HepG2 (cell line): ENCODE measurements around the gene TRMT112. TPM values are rescaled to one million over a fixed set of nuclear protein-coding genes. Genes with fewer than 3 reads are reported as not detected.

Experiments used
- ATAC-seq: fragments of 200-7000 bp; cut with Tn5 transposase; 3 replicates; pipeline ENCODE4 v1.9.1; 2020; ENCODE audit warnings: mild to moderate bottlenecking, moderate library complexity
- BruUV-seq: library from RNA; stranded (reverse); fragments of 400-500 nt; replicated peaks from 2 replicates; lab custom pipeline; 2021; lab: Mats Ljungman, UMichigan
- CTCF ChIA-PET: fragments of 300-600 bp; formaldehyde crosslinking; extraction: SDS; loops from one replicate; lab custom pipeline; 2021; ENCODE audit warnings: low total read pairs, inconsistent platforms, low intra/inter-chr PET ratio; lab: Yijun Ruan, JAX
- POLR2A ChIA-PET: fragments of 350-600 bp; sonication (Branson Sonifier 250); formaldehyde crosslinking; loops from one replicate; lab custom pipeline; 2020; ENCODE audit warnings: antibody characterized with exemption, inconsistent platforms; lab: Yijun Ruan, JAX
- DNase-seq: peaks from one replicate; pipeline ENCODE4 v3.0.0-alpha.2; 2015; ENCODE audit warnings: low spot score
- FAIRE-seq: peaks from 3 replicates; lab custom pipeline; 2011; peaks lifted over from hg19 to GRCh38; lab: Jason Lieb, UNC
- H2AFZ ChIP-seq: one replicate; pipeline ENCODE4 v1.6.1; 2011; ENCODE audit warnings: low read length, inconsistent platforms
- H3K27ac ChIP-seq: fragments of 300-600 bp; 3 replicates; pipeline ENCODE4 v1.8.0; 2011; ENCODE audit warnings: mixed run types, mild to moderate bottlenecking, mixed read lengths, low read length, inconsistent platforms; ENCODE audit not compliant: insufficient read depth; ENCODE audit errors: extremely low read length
- H3K27me3 ChIP-seq, 2 experiments: fragments of 200-600 bp in 1 of 2; 2 replicates in 1 of 2; 3 replicates in 1 of 2; pipeline versions ENCODE4 v1.6.0 to v1.8.0; 2011; ENCODE audit warnings: low read length in 2 of 2, mild to moderate bottlenecking in 2 of 2, moderate library complexity in 2 of 2, inconsistent platforms in 1 of 2; ENCODE audit not compliant: insufficient read depth in 2 of 2, control insufficient read depth in 1 of 2
- H3K36me3 ChIP-seq, 2 experiments: fragments of 200-600 bp in 1 of 2; replicated peaks in 1 of 2; 2 replicates in 1 of 2; 3 replicates in 1 of 2; pipeline versions ENCODE4 v1.5.1 to v1.8.0; 2011; ENCODE audit warnings: low read length in 2 of 2, inconsistent platforms in 1 of 2; ENCODE audit not compliant: insufficient read depth in 2 of 2, control insufficient read depth in 1 of 2
- H3K4me1 ChIP-seq: 2 replicates; pipeline ENCODE4 v1.5.1; 2012; ENCODE audit warnings: low read length, inconsistent platforms; ENCODE audit not compliant: insufficient read depth
- H3K4me2 ChIP-seq: 2 replicates; pipeline ENCODE4 v1.6.0; 2011; ENCODE audit warnings: low read depth, low read length, inconsistent platforms
- H3K4me3 ChIP-seq, 3 experiments: fragments of 200-600 bp in 1 of 3; sonication (generic), shearing (Covaris generic) in 1 of 3; replicated peaks in 1 of 3; 2 replicates each; pipeline ENCODE4 v1.5.1; 2011 to 2016; ENCODE audit warnings: low read length in 3 of 3, inconsistent platforms in 2 of 3, low read depth in 2 of 3, mild to moderate bottlenecking in 2 of 3, control low read depth in 1 of 3, mixed read lengths in 1 of 3; ENCODE audit not compliant: insufficient read depth in 1 of 3
- H3K79me2 ChIP-seq: one replicate; pipeline ENCODE4 v1.6.1; 2011; ENCODE audit warnings: low read length, inconsistent platforms; ENCODE audit not compliant: insufficient read depth
- H3K9ac ChIP-seq: 2 replicates; pipeline ENCODE4 v1.6.0; 2011; ENCODE audit warnings: mild to moderate bottlenecking, low read depth, low read length, inconsistent platforms; ENCODE audit not compliant: insufficient read depth
- H3K9me3 ChIP-seq: 2 replicates; pipeline ENCODE4 v1.5.1; 2012; ENCODE audit warnings: mild to moderate bottlenecking, low read length
- H4K20me1 ChIP-seq: 2 replicates; pipeline ENCODE4 v1.6.0; 2011; ENCODE audit warnings: inconsistent platforms, mild to moderate bottlenecking, low read length, moderate library complexity; ENCODE audit not compliant: insufficient read depth
- HES4 ChIP-seq: sonication (generic); formaldehyde crosslinking; IDR thresholded peaks from 2 replicates; pipeline ENCODE4 v1.9.0; 2021; ENCODE audit warnings: mild to moderate bottlenecking, missing genetic modification reagents, borderline replicate concordance
- ZBTB33 ChIP-seq: sonication (generic); formaldehyde crosslinking; IDR thresholded peaks from 2 replicates; pipeline ENCODE4 v1.4.0; 2020; ENCODE audit warnings: missing genetic modification reagents
- ZNF451 ChIP-seq: sonication (generic); formaldehyde crosslinking; IDR thresholded peaks from 2 replicates; pipeline ENCODE4 v1.5.0; 2020; ENCODE audit warnings: mild to moderate bottlenecking, missing genetic modification reagents
- ZNF652 ChIP-seq: IDR thresholded peaks from 2 replicates; pipeline ENCODE4 v1.6.1; 2016; ENCODE audit warnings: low read depth, borderline replicate concordance
- ZNF710 ChIP-seq: sonication (generic); formaldehyde crosslinking; IDR thresholded peaks from 2 replicates; pipeline ENCODE4 v1.5.0; 2020; ENCODE audit warnings: mild to moderate bottlenecking, missing genetic modification reagents, borderline replicate concordance
- WGBS: methylation state at CpG from one replicate; pipeline ENCODE4 v1.1.6; 2017; ENCODE audit warnings: low lambda C conversion rate; 5-methylcytosine and 5-hydroxymethylcytosine counted together
- in situ Hi-C: cut with HindIII; loops from 2 replicates; pipeline ENCODE4 v1.10.0; 2017; ENCODE audit warnings: low pct_unique_long_range_greater_than_20kb; ENCODE audit not compliant: extremely low pct_ligation_motif_present
- intact Hi-C: fragments of 100-400 bp; cut with micrococcal nuclease; formaldehyde crosslinking; loops from one replicate; pipeline ENCODE4 v1.10.0; 2022; ENCODE audit not compliant: unreplicated experiment
- polyA plus RNA-seq, 8 experiments: library from polyadenylated mRNA; depleted of rRNA in 3 of 8; stranded (reverse) in 7 of 8; unstranded in 1 of 8; fragments of >200 nt; fragmentation: Illumina TruSeq in 4 of 8; extraction: Trizol in 4 of 8; gene quantifications; 2 replicates each; pipeline versions ENCODE4 v1.2.1 to v1.2.3, GENCODE V29; 2011 to 2016; ENCODE audit warnings: low read depth in 4 of 8, missing spikeins in 1 of 8, mixed read lengths in 1 of 8; ENCODE audit not compliant: insufficient read depth in 1 of 8
- total RNA-seq, 5 experiments: library from RNA; depleted of rRNA; stranded (reverse); fragments of >200 nt; fragmentation: Illumina TruSeq; extraction: Trizol; gene quantifications; 2 replicates each; pipeline ENCODE4 v1.2.3, GENCODE V29; 2016; ENCODE audit warnings: low read depth in 1 of 5

Gene TRMT112
- total and polyA plus RNA-seq, 2 of the 13 experiments (the other 11 are each of a cell fraction or from before 2014, with no cell fraction given) = 186 to 409 TPM

DNA sequence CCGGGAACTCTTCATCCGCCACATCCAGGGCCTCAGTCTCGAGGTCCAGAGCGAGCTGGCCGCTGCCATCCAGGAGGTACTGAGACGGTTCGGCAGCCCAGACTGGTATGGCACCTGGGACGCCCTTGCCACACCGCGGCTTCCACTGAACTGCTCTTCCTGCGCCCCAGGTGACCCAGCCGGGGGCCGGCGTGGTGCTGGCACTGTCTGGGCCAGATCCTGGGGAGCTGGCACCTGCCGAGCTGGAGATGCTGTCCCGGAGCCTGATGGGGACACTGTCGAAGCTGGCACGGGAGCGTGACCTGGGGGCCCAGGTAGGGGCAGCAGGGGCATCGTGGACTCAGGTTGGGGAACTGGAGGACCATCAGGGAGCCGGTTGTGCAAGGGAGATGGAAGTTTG, 24.1 kb upstream of the TRMT112 start:
- DNase-seq (no peak), ATAC-seq (no peak), FAIRE-seq (no peak)
- H3K9me3 ChIP-seq = no peaks in the 10 kb centered on the region
- no peak overlapping the region for H3K4me3 ChIP-seq
- 71% methylated on average over 9 of the region's 21 CpGs for WGBS
- peaks cover 34% of the 10 kb centered on the region for H3K4me1 ChIP-seq
- intact Hi-C loops = no loop called here
- BruUV-seq = no TSS peak
- in situ Hi-C loops = no loop called here
- POLR2A ChIA-PET = interaction anchor here (0.7 to 2.7 kb wide), 3 partner anchors 14 to 156 kb away, joined by 3 to 13 read pairs (median 10); partner anchors contain the start of genes PRDX5, STIP1 and TRMT112
- TF ChIP-seq HES4 (CRISPR knock-in tag) = 0 out of 2 replicates have a peak, but pooled peaks have one; percentile 7
- no peak for TF ChIP-seq ZNF710
- H3K9ac ChIP-seq = no peak overlapping the region
- H2AFZ ChIP-seq = no peak overlapping the region
- H3K79me2 ChIP-seq = no peaks in the 10 kb centered on the region
- H3K27me3 ChIP-seq = peaks cover 3 to 43% of the 10 kb centered on the region in 2 experiments; a peak in 4 of 5 replicates
- peak overlapping the region; percentile 55; the same call in 1 of the 2 replicates for H3K4me2 ChIP-seq
- no peaks in the 10 kb centered on the region for H3K36me3 ChIP-seq
- no peak overlapping the region for H3K27ac ChIP-seq
- CTCF ChIA-PET = interaction anchor here (1.2 kb wide), 1 partner anchor 14 kb away, joined by 3 read pairs; no protein-coding TSS in a partner anchor
- H4K20me1 ChIP-seq = no peaks in the 10 kb centered on the region

GRCh38 chr11:64340671-64341335, 23.4 kb upstream of the TRMT112 start:
- no peaks in the 10 kb centered on the region for H3K9me3 ChIP-seq
- peaks cover 3 to 43% of the 10 kb centered on the region in 2 experiments; a peak in 4 of 5 replicates for H3K27me3 ChIP-seq
- CTCF ChIA-PET = interaction anchor here (0.8 kb wide), 1 partner anchor 15 kb away, joined by 3 read pairs; no protein-coding TSS in a partner anchor
- H2AFZ ChIP-seq = no peak overlapping the region
- H3K9ac ChIP-seq = no peak overlapping the region
- peaks cover 34% of the 10 kb centered on the region for H3K4me1 ChIP-seq
- POLR2A ChIA-PET = interaction anchor here (0.7 to 2.7 kb wide), 3 partner anchors 14 to 156 kb away, joined by 3 to 13 read pairs (median 10); partner anchors contain the start of genes PRDX5, STIP1 and TRMT112
- H3K79me2 ChIP-seq = no peaks in the 10 kb centered on the region
- ATAC-seq = peak; percentile 30
- intact Hi-C loops = no loop called here
- FAIRE-seq = no peak
- H4K20me1 ChIP-seq = no peaks in the 10 kb centered on the region
- no peak overlapping the region for H3K27ac ChIP-seq
- TF ChIP-seq ZNF652 (CRISPR knock-in tag) = peak; percentile 51; the same call in 1 of the 2 replicates
- TF ChIP-seq ZBTB33 = 0 out of 2 replicates have a peak, but pooled peaks have one; percentile 60
- no peak for TF ChIP-seq ZNF451 (CRISPR knock-in tag)
- H3K4me3 ChIP-seq = peak overlapping the region; percentile 12 to 58 (median 27); a peak in 1 of 6 replicates
- DNase-seq = no peak
- in situ Hi-C loops = no loop called here
- WGBS = 26% methylated on average over 21 of the region's 33 CpGs
- H3K36me3 ChIP-seq = no peaks in the 10 kb centered on the region
- peak overlapping the region; percentile 55 for H3K4me2 ChIP-seq
- BruUV-seq = no TSS peak
